ENCODE measurements around the gene SLCO3A1.

SLCO3A1 gene

DNA sequence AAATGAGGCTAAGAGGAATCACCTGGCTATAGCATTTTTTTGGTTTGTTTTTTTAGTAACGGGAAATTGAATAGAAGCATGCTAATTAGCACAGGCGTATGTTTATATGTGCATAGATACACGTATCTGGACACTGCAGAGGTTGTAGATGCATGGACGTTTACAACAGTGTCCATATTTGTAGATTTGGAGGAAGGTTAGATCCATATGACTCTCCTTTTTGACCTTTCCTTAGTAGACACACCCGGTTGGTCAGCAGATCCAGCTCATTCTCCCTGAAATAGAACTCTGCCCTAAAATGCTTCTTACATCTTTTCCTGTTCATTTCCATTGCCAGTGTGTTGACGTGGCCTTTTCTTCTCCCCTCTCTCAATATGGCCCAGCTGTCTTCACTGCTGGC lies 60.1 kb downstream of the SLCO3A1 start:
- no peak overlapping the region for H3K4me3 ChIP-seq (ENCODE audit: low read length)
- TF ChIP-seq, protein P1, sequence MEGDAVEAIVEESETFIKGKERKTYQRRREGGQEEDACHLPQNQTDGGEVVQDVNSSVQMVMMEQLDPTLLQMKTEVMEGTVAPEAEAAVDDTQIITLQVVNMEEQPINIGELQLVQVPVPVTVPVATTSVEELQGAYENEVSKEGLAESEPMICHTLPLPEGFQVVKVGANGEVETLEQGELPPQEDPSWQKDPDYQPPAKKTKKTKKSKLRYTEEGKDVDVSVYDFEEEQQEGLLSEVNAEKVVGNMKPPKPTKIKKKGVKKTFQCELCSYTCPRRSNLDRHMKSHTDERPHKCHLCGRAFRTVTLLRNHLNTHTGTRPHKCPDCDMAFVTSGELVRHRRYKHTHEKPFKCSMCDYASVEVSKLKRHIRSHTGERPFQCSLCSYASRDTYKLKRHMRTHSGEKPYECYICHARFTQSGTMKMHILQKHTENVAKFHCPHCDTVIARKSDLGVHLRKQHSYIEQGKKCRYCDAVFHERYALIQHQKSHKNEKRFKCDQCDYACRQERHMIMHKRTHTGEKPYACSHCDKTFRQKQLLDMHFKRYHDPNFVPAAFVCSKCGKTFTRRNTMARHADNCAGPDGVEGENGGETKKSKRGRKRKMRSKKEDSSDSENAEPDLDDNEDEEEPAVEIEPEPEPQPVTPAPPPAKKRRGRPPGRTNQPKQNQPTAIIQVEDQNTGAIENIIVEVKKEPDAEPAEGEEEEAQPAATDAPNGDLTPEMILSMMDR (IDR thresholded peaks at IDR 0.05; ENCODE audit: insufficient read depth, low read depth, low read length, missing control alignments), result no peak
- no peak for DNase-seq (ENCODE audit: low read depth)

DNA sequence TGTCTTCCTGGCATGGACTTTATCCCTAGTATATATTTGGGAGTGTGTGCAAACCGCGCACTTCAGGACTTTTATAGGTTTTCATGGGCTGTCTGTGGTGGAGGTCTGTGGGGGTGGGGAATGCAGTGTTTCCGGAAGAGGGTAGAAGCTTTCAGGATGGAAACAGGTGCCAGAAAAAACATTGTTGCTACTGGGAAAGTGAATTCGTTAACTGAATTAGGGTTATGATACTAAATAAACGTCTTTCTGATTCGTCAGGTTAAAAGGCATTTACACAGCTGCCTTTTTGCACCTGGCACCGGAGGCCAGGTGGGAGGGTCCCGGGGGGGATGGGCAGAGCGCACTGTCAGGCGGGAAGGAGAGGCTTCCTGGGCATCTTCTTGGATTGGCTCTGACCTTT lies 62.1 kb downstream of the SLCO3A1 start:
- H3K4me3 ChIP-seq (ENCODE audit: low read length), result no peak overlapping the region
- TF ChIP-seq, protein P1 (IDR thresholded peaks at IDR 0.05; ENCODE audit: insufficient read depth, low read depth, low read length, missing control alignments), result no peak
- DNase-seq (ENCODE audit: low read depth), result no peak

DNA sequence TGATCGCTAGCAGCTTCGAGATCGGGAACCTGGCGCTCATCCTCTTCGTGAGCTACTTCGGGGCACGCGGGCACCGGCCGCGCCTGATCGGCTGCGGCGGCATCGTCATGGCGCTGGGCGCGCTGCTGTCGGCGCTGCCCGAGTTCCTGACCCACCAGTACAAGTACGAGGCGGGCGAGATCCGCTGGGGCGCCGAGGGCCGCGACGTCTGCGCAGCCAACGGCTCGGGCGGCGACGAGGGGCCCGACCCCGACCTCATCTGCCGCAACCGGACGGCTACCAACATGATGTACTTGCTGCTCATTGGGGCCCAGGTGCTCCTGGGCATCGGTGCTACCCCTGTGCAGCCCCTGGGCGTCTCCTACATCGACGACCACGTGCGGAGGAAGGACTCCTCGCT lies 62.5 kb downstream of the SLCO3A1 start:
- no peak overlapping the region for H3K4me3 ChIP-seq (ENCODE audit: low read length)
- no peak for DNase-seq (ENCODE audit: low read depth)
- TF ChIP-seq, protein P1 (IDR thresholded peaks at IDR 0.05; ENCODE audit: insufficient read depth, low read depth, low read length, missing control alignments), result no peak

DNA sequence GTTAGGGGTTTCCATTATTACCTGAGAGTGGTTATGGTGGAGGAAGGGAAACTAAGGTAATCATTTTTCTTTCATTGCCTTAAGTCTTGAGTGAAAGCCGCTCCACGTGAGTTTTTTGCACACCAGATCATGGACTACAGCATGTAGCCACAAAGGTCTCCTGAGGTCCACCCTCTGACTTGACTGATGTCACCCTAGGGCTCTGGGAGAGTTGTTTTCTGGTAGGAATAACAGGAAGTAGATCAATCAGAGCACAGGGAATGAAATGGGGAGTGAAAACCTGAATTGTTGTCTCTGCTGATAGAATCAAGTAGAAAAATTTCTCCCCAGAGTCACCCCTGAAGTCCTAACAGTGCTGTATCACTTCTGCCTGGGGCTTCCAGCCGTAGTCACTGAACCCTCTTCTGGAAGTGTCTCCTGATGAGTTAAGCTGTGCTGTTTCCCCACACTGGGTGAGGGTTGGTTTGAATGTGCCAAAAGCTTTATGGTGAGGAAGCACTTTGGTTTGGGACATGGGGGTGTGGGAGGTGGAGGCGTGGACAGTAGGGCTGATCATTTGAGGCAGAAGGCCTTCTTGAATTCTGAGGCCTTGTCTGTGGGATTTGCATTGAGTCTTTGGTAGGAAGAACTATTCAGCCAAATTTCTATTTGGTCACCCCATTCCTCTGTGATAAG lies 64.3 kb downstream of the SLCO3A1 start:
- no peak for DNase-seq (ENCODE audit: low read depth)
- TF ChIP-seq, protein P1 (IDR thresholded peaks at IDR 0.05; ENCODE audit: insufficient read depth, low read depth, low read length, missing control alignments), result no peak
- H3K4me3 ChIP-seq (ENCODE audit: low read length), result no peak overlapping the region

DNA sequence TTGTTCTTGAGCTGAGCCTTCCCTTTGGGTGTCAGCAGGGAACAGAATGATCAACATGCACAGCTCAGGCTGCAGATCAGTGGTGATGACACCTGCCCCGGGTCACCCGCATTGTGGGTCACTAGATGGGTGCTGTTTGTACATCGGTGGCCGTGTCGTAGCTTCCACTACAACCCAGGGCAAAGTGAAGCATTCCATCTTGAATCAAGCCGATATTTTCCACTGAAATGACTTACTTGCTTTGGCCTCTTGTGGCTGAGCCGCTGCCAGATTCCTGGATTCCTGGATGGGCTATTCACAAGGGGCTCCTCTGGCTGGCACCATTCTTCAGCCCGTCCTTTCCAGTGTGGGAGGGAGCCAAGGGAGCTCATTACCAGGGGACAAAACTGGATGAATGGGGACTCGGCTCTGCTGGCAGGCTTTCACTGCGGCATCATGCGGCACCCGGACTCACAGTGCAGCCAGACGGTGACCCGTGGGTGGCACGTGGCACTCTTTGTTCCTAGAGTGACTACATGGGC lies 65.6 kb downstream of the SLCO3A1 start:
- TF ChIP-seq, protein P1 (IDR thresholded peaks at IDR 0.05; ENCODE audit: insufficient read depth, low read depth, low read length, missing control alignments), result no peak
- no peak for DNase-seq (ENCODE audit: low read depth)
- no peak overlapping the region for H3K4me3 ChIP-seq (ENCODE audit: low read length)

DNA sequence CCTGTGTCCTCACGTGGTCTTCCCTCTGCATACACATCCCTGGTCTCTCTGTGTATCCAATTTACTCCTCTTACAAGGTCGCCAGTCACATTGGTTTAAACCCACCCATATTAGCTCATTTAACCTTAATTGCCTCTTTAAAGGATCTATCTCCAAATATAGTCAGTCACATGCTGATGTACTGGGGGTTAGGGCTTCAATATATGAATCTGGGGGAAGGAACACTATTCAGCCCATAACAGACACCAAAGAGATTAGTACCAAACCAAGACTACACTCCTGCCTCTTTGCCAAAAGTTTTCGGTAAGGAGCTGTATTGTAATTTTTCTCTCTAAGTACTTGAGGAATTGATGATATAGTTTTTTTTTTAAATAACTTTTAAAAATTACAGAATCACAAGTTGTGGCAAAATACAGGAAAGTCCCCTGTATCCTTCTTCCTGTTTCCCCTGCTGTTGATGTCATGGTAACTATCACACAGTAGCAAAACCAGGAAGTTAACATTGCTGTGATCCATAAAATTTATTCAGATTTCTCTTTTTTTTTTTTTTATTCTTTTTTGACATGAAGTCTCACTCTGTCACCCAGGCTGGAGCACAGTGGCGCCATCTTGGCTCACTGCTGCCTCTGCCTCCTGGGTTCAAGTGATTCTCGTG lies 67.8 kb downstream of the SLCO3A1 start:
- TF ChIP-seq, protein P1 (IDR thresholded peaks at IDR 0.05; ENCODE audit: insufficient read depth, low read depth, low read length, missing control alignments), result no peak
- no peak overlapping the region for H3K4me3 ChIP-seq (ENCODE audit: low read length)
- DNase-seq (ENCODE audit: low read depth), result peak; percentile 45

Data from epithelial cell of esophagus (primary cell).